ENCODE results near the gene MEGF6.

MEGF6 gene, protein sequence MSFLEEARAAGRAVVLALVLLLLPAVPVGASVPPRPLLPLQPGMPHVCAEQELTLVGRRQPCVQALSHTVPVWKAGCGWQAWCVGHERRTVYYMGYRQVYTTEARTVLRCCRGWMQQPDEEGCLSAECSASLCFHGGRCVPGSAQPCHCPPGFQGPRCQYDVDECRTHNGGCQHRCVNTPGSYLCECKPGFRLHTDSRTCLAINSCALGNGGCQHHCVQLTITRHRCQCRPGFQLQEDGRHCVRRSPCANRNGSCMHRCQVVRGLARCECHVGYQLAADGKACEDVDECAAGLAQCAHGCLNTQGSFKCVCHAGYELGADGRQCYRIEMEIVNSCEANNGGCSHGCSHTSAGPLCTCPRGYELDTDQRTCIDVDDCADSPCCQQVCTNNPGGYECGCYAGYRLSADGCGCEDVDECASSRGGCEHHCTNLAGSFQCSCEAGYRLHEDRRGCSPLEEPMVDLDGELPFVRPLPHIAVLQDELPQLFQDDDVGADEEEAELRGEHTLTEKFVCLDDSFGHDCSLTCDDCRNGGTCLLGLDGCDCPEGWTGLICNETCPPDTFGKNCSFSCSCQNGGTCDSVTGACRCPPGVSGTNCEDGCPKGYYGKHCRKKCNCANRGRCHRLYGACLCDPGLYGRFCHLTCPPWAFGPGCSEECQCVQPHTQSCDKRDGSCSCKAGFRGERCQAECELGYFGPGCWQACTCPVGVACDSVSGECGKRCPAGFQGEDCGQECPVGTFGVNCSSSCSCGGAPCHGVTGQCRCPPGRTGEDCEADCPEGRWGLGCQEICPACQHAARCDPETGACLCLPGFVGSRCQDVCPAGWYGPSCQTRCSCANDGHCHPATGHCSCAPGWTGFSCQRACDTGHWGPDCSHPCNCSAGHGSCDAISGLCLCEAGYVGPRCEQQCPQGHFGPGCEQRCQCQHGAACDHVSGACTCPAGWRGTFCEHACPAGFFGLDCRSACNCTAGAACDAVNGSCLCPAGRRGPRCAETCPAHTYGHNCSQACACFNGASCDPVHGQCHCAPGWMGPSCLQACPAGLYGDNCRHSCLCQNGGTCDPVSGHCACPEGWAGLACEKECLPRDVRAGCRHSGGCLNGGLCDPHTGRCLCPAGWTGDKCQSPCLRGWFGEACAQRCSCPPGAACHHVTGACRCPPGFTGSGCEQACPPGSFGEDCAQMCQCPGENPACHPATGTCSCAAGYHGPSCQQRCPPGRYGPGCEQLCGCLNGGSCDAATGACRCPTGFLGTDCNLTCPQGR (N-terminal part only)

DNA sequence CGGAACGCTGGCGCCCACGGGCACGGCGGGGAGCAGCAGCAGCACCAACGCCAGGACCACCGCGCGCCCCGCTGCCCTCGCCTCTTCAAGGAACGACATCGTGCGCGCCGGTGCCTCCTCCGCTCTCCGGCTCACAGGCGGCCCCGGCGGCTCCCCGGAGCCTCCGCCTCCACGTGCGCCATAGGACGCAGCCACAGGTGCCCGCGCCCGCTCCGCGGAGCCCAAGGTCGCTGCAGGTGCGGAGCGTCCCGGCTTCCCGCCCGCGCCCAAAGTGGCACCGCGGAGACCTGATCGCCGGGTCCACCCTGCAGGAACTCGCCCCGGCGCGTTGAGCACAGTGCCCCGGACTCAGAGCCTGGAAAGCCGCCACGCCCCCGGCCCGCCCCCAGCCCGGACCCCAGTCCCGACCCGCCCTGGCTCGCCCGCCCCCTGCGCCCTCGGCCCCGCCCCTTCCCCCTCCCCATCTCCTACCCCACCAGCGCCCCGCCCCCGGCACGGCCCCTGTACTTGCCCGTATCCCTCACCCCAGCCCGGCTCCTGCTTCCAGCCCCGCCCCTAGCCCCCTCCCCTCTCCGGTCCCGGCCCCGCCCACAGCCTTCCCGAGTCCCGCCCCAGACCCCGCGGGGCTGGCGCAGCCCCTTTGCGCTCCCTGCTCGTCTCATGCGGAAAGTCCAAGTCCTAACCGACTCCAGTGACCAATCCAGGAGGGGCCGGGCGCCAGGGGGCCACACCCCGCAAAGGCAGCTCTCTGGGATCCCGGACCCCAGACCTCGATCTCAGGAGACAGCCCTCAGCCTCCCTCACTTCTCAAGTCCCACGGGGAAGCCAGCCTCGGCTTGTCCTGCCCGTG is at the start of gene MEGF6:
TSS of gene MEGF6 (minus strand) at position 339 of the 850 bp plus-strand sequence. CDS start at position 99, 240 bp downstream.
- no peak for DNase-seq (ENCODE audit: low spot score)

DNA sequence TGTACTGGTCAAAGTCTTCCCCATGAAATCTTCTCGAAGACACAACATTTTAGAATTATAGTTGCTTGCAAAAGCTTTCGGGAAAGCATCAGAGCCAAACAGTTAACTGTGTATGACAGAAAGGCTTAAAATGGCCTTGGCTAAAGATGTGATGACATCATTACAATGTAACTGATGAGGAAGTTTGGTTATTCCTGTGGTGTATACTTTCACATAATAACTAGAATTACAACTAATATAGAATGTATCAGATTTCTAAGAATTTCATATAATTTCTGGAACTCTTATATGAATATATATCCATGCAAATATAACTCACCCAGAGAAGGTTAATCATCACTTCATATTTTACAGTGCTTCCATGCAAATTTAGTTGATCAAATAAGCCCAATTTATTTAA is 49.4 kb upstream of the MEGF6 start:
- DNase-seq (ENCODE audit: low spot score) = no peak

DNA sequence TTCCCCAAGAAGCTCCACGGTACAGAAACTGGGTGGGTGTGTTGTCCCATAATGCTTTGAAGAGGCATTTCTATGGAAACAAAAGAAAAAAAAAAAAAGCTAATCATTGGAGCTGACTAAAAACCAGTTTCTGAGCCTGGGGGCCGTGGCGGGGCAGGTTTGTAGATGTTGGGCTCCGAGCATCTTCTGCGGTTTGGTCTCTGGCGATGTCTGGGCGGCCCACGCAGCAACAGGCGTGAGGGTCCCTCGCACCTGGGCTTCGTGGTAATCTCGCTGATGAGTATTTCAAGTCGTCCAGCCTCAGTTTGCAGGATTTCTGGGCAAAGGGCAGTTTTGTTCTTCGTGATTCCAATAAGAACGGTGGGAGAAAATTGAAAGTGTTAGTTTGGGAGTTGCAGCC is 47.8 kb upstream of the MEGF6 start:
- no peak for DNase-seq (ENCODE audit: low spot score)

DNA sequence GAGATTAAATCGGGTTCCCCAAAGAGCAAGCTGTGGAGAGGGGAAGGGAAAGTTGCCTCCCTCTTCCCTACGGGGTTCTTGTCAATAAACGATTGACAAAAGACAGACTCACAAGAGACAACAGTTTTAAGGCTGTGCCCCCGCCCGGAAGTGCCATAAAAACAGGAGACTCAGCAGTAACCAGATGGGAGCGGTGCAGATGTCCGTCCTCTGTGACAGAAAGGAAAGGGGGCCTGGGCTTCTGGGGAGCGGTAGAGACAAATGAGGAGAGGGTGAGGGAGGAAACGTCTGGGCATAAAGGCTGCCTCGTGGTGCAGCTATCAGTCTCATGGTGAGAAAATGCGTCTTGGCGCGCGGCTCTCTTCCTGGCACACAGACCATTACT is 46.9 kb upstream of the MEGF6 start:
- DNase-seq (ENCODE audit: low spot score) = no peak

DNA sequence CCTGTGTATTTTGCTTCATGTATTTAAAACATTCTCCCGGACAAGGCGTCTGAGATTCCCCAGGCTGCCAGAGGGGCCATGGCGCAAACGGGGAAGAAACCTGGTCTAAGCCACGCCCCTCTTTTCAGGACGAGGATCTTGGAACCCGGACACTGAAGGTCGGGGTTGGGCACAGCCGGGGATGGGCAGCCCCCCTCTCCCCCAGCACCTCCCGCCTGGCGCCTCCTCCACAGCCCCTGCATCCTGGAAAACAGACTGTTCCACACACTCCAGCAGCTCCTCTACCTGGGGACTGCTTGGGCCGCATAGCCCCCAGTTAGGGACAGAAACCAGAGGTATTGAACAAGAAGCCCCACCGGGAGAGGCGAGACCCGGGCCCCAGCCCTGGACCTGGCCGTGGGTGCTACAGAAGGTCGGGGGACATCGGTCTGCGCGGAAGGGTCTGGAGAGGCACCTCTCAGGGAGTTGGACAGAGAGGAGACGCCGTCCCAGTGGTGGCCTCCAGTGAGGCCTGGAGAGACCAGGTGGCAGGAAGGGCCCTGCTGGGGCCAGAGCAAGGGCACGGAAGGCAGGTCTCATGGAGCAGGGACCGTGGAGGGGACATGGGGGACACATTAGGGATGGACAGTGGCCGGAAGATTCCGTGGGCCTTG is 46.4 kb upstream of the MEGF6 start:
- DNase-seq (ENCODE audit: low spot score) = no peak

DNA sequence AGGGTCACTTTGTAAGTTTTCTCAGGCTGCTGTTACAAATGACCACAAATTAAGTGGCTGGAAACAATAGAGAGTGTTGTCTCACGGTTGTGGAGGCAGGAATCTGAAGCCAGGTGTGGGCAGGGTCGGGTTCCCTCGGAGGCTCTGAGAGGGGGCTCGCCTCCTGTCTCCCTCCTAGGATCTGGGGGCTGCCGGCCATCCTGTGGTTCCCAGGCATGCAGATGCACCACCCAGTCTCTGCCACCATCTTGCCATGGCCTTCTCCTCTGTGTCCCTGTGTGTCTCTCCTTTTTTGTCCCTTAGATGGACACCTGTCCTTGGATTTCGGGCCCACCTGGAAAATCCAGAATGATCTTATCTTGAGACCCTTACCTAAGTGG is 45.8 kb upstream of the MEGF6 start:
- DNase-seq (ENCODE audit: low spot score) = no peak

DNA sequence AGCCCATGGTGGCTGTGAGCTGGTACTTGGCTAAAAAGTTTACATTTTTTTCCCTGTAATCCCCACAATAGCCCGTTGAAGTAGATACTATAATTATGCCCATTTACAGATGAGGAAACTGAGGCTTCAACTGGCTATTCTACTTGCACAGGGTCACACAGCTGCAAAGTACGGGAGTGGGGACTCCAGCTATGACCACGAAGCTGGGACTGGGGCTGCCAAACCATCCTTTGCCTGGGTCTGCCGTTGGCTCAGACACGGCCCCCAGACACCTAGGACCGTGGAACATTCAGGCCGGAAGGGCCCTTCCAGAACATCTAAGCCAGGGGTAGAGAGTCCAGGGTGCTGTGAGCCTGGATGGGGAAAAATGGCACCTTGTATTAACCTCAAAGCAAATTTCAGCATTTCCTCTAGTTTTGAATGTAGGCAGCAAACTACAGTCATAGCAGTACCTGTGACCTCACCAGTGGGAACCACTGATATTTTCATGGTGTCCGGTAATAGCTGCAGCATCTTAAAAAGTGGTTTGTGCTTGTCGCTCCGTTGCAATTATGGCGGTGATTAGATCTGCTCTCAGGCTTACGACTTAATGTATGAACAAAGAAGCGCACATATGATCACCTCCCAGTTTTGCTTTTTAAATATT is 45.3 kb upstream of the MEGF6 start:
- DNase-seq (ENCODE audit: low spot score) = no peak

DNA sequence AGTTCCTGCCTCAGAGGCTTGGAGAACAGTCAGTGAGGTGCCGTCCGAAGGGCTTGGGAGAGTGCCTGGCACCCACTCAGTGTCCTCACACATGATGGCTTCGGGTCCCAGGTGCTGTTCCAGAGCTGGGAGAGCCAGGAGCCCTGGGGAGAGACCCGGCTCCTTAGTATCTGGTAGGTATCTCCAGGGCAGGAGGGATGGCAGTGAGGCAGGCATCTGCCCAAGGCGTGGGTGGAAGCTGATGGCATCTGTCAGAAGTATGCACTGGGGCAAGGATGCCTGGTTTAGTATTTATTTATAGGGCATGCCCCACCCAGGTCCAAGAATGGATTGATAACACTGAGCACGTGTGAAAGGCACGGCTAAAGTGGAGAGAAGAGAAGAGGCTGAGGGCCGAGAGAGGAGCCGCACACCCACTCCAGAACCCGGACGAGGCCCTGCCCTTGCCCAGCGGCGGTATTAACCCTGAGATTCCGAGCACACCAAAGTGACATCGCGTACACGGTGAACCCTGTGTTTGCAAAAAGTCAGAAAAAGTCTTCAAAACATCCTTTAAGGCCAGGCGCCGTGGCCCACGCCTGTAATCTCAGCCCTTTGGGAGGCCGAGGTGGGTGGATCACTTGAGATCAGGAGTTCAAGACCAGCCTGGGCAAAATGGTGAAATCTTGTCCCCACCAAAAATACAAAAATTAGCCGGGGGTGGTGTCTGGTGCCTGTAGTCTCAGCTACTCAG is 43.4 kb upstream of the MEGF6 start:
- DNase-seq (ENCODE audit: low spot score) = no peak

DNA sequence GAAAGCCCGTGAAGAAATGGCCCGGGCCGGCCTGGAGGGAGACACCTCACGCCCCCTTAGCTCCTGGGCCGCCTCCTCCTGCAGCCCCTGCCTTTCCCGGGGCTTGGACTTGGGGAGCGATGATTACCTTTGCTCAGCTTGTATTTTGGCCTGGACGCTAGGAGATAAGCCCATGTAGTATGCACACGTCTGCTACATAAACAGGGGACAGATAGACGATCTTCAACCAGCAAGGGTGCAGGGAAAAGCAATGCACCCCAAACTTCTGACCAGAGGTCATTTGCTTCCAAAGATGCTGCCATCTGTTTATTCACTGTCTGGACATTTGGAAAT is 41.9 kb upstream of the MEGF6 start:
- no peak for DNase-seq (ENCODE audit: low spot score)

DNA sequence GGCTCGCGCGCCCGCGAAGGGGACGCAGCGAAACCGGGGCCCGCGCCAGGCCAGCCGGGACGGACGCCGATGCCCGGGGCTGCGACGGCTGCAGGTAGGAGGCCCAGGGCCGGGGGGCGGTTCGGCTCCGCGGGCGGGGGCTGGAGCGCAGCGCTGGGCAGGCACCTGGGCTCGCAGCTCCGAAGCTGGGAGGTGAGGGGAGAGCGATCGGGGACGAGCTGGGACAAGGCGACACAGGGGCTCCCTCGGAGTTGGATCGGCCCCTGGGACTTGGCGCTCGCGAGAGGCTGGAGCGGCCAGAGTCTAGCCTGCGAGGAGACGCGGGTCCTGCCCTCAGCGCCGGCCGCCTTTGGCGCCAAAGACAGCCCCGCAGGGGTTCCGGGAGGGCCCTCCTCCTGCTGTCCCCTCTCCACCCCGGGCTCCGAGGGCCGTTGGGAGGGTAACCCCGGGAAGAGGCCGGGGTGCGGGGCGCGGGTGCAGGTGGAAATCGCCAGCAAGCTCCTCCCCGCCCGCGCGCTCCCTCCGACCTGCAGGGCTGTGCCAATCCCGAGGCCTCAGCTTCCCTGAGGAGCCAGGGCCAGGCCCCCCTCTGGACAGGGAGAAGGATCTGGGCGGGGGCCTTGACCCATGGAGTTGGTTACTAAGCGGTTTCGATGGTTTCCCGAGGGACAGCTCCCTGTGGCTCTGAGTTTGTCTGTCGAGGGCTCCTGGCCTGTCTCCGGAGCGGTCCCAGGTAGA is 41.4 kb upstream of the MEGF6 start:
- peak; percentile 60 for DNase-seq (ENCODE audit: low spot score)

DNA sequence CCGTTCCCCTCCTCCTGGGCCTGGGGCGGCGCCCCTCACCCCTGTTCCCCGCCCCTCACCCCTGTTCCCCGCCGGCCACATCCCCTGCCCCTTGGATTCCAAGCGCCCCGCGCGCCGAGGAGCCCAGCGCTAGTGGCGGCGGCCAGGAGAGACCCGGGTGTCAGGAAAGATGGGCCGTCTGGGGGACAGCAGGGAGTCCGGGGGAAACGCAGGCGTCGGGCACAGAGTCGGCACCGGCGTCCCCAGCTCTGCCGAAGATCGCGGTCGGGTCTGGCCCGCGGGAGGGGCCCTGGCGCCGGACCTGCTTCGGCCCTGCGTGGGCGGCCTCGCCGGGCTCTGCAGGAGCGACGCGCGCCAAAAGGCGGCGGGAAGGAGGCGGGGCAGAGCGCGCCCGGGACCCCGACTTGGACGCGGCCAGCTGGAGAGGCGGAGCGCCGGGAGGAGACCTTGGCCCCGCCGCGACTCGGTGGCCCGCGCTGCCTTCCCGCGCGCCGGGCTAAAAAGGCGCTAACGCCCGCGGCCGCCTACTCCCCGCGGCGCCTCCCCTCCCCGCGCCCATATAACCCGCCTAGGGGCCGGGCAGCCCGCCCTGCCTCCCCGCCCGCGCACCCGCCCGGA is 40.7 kb upstream of the MEGF6 start, which contains the start of gene TP73:
TSS of gene TP73 (plus strand) at position 587 of the 618 bp plus-strand sequence. CDS start 29,850 bp downstream, outside the sequence.
- DNase-seq (ENCODE audit: low spot score) = peak; percentile 51

DNA sequence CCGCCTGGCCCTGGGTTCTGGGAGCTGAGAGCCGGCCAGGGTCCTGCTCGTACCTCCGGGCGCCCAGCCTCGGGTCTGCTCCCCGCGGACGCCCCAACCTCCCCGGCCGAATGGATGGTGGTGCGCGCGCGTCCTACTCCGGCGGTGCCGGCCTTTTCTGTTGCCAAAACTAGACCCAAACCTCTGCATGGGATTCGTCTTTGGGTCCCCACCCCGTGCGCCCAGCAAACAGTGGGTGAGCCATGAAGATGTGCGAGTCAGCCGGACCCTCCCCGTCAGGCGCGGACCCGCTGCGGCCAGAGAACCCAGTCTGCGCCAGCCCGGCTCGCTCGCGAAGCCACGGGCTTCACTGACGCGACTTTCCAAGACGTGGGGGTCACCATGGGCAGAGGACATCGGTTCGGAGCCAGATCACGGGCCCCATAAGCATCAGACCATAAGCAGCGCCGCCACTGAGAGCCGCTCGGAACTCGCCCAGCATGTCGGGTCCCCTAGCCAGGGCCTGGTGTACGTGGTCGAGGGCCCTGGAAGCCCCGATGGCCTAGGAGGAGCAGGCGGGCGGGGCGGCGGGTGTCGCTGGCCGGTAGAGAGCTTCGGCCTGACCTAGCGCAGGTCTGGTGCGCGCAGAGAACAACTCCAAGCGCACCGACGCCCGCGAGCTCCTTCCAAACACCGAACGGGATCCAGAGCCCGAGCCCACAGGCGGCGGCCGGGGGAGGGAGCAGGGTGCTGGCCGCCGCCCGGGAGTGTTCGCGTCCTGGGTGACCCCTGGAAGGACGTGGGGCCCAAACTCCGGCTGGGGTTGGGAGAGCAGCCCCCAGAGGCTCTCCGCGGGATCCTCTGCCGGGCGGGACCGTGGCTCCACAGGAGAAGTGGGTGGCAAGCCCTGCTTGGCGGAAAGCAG is 40.0 kb upstream of the MEGF6 start:
- DNase-seq (ENCODE audit: low spot score) = no peak

DNA sequence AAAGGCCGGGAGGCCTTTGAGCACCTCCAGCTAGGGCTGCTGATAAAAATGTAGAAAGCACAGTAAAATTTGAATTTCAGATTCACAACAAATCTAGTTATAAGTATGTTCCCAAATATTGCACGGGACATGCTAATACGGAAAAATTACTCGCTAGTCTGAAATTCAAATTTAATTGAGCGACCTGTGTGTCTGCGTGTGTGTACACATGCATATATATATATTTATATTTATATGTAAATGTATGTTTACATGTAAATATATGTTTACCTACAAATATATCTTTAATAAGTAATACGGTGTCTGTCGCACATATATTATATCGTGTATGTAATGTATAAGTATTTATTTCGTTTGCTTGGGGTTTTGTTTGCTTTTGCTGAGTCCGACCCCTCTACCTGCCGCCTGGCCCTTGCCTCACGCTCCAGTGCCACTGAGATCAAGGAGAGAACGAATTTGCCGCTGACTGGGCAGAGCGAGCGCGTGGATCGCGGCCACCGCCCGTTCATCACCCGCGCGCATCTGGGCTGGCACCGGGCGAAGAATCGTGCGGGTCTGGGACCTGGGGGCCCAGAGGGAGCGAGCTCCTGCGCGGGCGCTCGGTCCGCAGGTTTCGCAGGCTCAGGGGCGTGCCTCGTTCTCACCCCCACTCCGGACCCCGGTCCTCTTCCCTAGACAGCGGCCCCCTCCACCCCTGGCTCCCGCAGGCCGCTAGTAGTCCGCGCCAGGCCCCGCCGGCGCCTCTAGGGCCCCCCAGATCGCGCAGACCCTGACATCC is 39.1 kb upstream of the MEGF6 start:
- no peak for DNase-seq (ENCODE audit: low spot score)

DNA sequence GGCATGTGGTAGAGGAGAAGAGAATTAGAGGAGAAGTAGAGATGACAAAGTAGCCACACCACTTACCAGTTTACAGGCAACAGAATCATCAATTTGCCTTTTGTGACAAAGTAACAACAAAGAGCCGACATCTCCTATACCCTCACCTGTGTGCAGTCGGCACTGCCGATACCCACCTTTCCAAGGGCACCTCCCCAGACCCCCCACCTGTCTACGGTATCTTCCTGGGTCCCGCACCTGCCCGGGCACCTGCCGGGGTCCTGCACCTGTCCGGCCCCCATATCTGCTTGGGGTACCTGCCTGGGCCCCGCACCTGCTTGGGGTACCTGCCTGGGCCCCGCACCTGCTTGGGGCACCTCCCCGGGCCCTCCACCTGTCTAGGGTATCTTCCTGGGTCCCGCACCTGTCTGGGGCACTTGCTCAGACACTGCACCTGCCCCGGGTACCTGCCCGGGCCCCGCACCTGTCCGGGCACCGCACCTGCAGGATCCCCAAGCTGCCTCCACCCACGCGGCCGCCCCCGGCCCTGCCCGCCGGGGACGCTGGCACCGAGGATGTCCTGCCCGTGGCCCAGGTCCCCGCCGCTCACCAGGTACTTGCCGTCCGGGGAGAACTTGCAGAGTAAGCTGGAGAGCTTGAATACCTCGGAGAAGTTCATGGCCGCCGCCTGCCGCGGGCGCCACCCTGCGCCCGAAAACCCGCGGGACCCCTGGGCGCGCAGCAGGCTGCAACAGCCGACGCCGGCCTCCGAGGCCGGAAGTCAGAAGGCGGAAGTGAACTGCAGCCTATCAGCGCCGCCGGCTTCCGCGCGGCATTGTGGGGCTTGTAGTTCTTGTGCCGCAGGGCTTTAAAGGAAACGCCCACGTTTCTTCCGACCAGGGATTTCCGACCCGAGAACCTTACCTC is 38.3 kb upstream of the MEGF6 start, which contains the start of gene WRAP73:
TSS of gene WRAP73 (minus strand) at position 762 of the 906 bp plus-strand sequence. CDS start at position 658, 104 bp downstream.
- DNase-seq (ENCODE audit: low spot score) = peak; percentile 97

DNA sequence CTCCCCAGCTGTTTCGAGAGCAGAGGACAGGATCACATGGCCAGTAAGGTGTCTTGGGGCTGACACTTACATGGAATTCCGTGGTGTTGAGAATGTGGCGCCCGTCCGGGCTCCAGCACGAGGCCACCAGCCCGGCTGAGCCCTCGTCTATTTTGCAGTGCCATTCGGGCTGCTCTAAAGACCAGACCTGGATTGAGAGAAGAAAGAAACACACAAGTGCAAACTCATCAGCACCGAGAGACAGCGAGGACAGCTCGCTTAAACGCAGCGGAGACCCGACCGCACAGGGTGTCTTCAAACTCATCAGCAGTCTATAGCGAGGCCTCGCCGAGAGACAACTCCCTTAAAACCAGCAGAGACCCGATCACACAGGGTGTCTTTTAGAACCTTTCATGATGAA is 35.3 kb upstream of the MEGF6 start:
- no peak for DNase-seq (ENCODE audit: low spot score)

Measured in HuH-7.5 (cell line).